ENCODE measurements around the gene ALG6.
"Not testable (repeated sequence)": the region's sequence is repeated elsewhere in the genome, so short reads cannot be mapped to it uniquely, and the experiment has no call there.

The ALG6 gene

DNA sequence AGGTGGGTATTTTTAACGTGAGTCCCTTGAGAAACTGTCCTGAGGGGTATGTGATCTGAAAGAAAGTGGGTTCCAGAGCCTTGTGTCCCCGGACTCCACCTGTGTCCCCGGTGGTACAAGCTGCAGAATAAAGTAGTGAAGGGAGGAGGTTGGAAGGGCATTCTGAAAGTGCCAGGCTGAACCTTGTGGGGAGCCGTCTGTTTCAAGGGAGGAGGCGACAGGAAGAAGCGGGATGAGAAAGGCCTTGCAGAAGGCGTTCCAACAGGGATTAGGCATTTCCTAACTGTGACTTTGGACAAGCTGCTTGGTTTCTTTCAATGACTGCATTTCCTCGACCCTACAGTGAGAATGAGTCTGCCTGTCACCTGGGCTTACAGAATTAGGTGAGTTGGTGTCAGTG lies 39.3 kb upstream of the ALG6 start:
- Histone ChIP-seq H4K20me1 (peaks cover 35% of the 10 kb centered on the region), H3K27ac (no peak overlapping the region), H3K9me3 (peaks cover 37% of the 10 kb centered on the region), H3K27me3 (peaks cover 89% of the 10 kb centered on the region), H3K4me2 (no peak overlapping the region), H3K36me3 (no peaks in the 10 kb centered on the region), H3K4me3 (no peak overlapping the region), H3K9ac (no peak overlapping the region), H3K4me1 (no peaks in the 10 kb centered on the region)
- no peak for TF ChIP-seq Cebpa-rat (IDR thresholded peaks at IDR 0.05)

- H4K20me1 ChIP-seq, result peaks cover 28% of the 10 kb centered on the region
- H3K4me1 ChIP-seq, result no peaks in the 10 kb centered on the region
- no peak for TF ChIP-seq Cebpa-rat (IDR thresholded peaks at IDR 0.05)
- H3K27ac ChIP-seq, result no peak overlapping the region
- no peak overlapping the region for H3K4me3 ChIP-seq
- no peaks in the 10 kb centered on the region for H3K36me3 ChIP-seq
- H3K4me2 ChIP-seq, result no peak overlapping the region
- peaks cover 83% of the 10 kb centered on the region for H3K27me3 ChIP-seq
- no peak overlapping the region for H3K9ac ChIP-seq
- peaks cover 30% of the 10 kb centered on the region for H3K9me3 ChIP-seq
These were observed 38.6 kb upstream of the ALG6 start for GRCh38 chr1:63328781-63329180.

- Histone ChIP-seq H4K20me1 (peaks cover 19% of the 10 kb centered on the region), H3K9ac (no peak overlapping the region), H3K4me3 (no peak overlapping the region), H3K9me3 (peaks cover 21% of the 10 kb centered on the region), H3K4me1 (no peaks in the 10 kb centered on the region), H3K27me3 (peaks cover 73% of the 10 kb centered on the region), H3K36me3 (no peaks in the 10 kb centered on the region), H3K27ac (no peak overlapping the region), H3K4me2 (no peak overlapping the region)
- no peak for TF ChIP-seq Cebpa-rat (IDR thresholded peaks at IDR 0.05)
These were observed 37.7 kb upstream of the ALG6 start for GRCh38 chr1:63329621-63330330.

DNA sequence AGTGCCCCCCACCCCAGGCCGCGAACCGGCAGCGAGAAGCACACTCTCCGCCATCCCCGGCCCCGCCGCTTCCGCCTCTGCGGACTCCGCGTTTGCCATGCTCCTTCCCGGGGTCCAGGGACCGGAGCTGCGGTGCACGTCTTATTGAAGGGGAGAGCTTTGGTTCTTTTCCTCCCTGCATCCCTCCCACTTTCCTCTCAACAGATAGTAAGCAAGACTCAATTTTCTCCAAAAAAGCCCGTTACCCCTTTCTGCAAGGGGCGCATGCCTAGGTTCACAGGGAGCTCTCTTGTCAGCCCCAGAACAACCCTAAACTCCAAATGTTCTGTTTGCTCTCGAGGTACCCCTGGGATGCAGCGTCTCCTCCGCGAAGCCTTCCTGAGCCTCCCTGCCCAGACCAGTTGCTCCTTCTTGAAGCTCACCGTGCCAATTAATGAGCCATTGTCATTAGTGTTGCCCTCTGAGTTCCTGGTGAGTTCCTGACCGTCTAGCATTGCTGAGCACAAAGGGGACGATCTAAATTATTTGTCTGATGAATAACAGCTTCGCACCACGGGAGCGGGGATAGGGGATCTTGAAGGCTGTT lies 37.0 kb upstream of the ALG6 start:
- H3K4me1 ChIP-seq, result no peaks in the 10 kb centered on the region
- no peaks in the 10 kb centered on the region for H3K36me3 ChIP-seq
- peaks cover 19% of the 10 kb centered on the region for H4K20me1 ChIP-seq
- no peak overlapping the region for H3K27ac ChIP-seq
- H3K9me3 ChIP-seq, result peaks cover 21% of the 10 kb centered on the region
- H3K4me2 ChIP-seq, result no peak overlapping the region
- no peak for TF ChIP-seq Cebpa-rat (IDR thresholded peaks at IDR 0.05)
- H3K4me3 ChIP-seq, result no peak overlapping the region
- no peak overlapping the region for H3K9ac ChIP-seq
- H3K27me3 ChIP-seq, result peaks cover 66% of the 10 kb centered on the region

DNA sequence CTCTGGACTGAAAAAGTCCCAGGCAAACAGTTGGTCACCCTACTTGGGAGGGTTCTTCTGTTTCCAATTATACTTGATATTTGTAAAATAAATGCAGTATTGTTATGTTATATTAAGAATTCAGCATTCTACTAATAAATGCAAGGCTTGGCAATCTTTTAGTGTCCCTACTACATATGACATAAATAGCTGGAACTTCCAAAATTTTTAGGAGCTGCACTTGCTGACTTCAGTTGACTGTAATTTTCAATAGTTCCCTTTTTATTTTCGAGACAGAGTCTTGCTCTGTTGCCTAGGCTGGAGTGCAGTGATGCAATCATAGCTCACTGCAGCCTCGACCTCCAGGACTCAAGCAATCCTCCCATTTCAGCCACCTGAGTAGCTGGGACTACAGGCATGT lies 25.0 kb upstream of the ALG6 start:
- Histone ChIP-seq H3K9me3 (no peaks in the 10 kb centered on the region), H3K4me1 (no peaks in the 10 kb centered on the region), H3K27me3 (no peaks in the 10 kb centered on the region), H3K4me2 (no peak overlapping the region), H3K27ac (no peak overlapping the region), H4K20me1 (no peaks in the 10 kb centered on the region), H3K36me3 (no peaks in the 10 kb centered on the region), H3K9ac (no peak overlapping the region), H3K4me3 (no peak overlapping the region)
- TF ChIP-seq Cebpa-rat (IDR thresholded peaks at IDR 0.05), result no peak

DNA sequence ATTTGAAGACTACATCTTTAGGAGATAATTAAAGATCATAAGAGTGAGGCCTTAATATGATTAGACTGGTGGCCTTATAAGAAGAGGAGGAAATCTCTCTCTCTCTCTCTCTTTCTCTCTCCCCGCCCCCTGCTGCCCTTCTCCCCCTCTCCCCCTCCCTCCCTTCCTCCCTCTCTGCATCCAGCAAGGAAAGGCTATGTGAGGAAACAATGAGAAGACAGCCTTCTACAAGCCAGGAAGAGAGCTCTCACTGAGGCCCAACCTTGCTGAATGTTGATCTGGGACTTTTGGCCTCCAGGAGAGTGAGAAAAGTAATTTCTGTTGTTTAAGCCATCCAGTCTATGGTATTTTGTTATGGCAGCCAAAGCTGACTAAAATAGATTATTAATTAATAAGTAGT lies 23.5 kb upstream of the ALG6 start:
- H3K4me2 ChIP-seq, result no peak overlapping the region
- no peak overlapping the region for H3K4me3 ChIP-seq
- no peaks in the 10 kb centered on the region for H4K20me1 ChIP-seq
- H3K36me3 ChIP-seq, result no peaks in the 10 kb centered on the region
- H3K27me3 ChIP-seq, result no peaks in the 10 kb centered on the region
- no peak overlapping the region for H3K9ac ChIP-seq
- no peak for TF ChIP-seq Cebpa-rat (IDR thresholded peaks at IDR 0.05)
- no peaks in the 10 kb centered on the region for H3K4me1 ChIP-seq
- no peaks in the 10 kb centered on the region for H3K9me3 ChIP-seq
- H3K27ac ChIP-seq, result no peak overlapping the region

- Histone ChIP-seq H4K20me1 (no peaks in the 10 kb centered on the region), H3K9ac (no peak overlapping the region), H3K36me3 (no peaks in the 10 kb centered on the region), H3K27ac (no peak overlapping the region), H3K27me3 (no peaks in the 10 kb centered on the region), H3K4me3 (no peak overlapping the region), H3K4me2 (no peak overlapping the region), H3K4me1 (no peaks in the 10 kb centered on the region), H3K9me3 (no peaks in the 10 kb centered on the region)
- TF ChIP-seq Cebpa-rat (IDR thresholded peaks at IDR 0.05), result no peak
These were observed 17.1 kb upstream of the ALG6 start for GRCh38 chr1:63350320-63350719.

- H3K4me1 ChIP-seq, result no peaks in the 10 kb centered on the region
- H3K4me2 ChIP-seq, result no peak overlapping the region
- H3K9ac ChIP-seq, result no peak overlapping the region
- H3K9me3 ChIP-seq, result no peaks in the 10 kb centered on the region
- no peaks in the 10 kb centered on the region for H4K20me1 ChIP-seq
- no peak overlapping the region for H3K27ac ChIP-seq
- no peak for TF ChIP-seq Cebpa-rat (IDR thresholded peaks at IDR 0.05)
- no peaks in the 10 kb centered on the region for H3K36me3 ChIP-seq
- H3K4me3 ChIP-seq, result no peak overlapping the region
- no peaks in the 10 kb centered on the region for H3K27me3 ChIP-seq
These were observed 14.7 kb upstream of the ALG6 start for GRCh38 chr1:63352736-63353135.

DNA sequence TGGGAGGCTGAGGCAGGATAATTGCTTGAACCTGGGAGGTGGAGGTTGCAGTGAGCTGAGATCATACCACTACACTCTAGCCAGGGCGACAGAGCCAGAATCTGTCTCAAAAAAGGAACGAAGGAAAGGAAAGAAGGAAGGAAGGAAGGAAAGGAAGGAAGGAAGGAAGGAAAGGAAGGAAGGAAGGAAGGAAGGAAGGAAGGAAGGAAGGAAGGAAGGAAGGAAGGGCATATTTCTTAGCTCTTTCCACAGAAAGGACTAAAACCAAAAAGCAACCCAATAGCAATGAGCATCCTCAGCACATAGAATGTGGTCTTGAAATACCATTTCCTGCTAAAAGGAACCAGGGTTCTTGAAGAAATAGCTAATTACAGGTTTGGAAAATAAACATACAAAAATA lies 11.2 kb upstream of the ALG6 start:
- H3K4me3 ChIP-seq, H3K9ac ChIP-seq, H3K27ac ChIP-seq, H3K9me3 ChIP-seq, H4K20me1 ChIP-seq, H3K36me3 ChIP-seq, H3K4me2 ChIP-seq, H3K27me3 ChIP-seq: not testable (repeated sequence)
- H3K4me1 ChIP-seq, result peaks cover 13% of the 10 kb centered on the region

GRCh38 chr1:63359561-63359960 lies 7.9 kb upstream of the ALG6 start:
- no peak for TF ChIP-seq Cebpa-rat (IDR thresholded peaks at IDR 0.05)

More at GRCh38 chr1:63359561-63359960, 7.9 kb upstream of the ALG6 start:
- Histone ChIP-seq H3K9ac (no peak overlapping the region), H3K4me1 (peaks cover 13% of the 10 kb centered on the region), H4K20me1 (no peaks in the 10 kb centered on the region), H3K4me2 (no peak overlapping the region), H3K27me3 (no peaks in the 10 kb centered on the region), H3K27ac (no peak overlapping the region), H3K9me3 (no peaks in the 10 kb centered on the region), H3K4me3 (no peak overlapping the region), H3K36me3 (no peaks in the 10 kb centered on the region)

Data from BLaER1 (cell line).